Astrocyte (in vitro differentiated cells and primary cell): ENCODE data around the gene KRT80. TPM values are rescaled to one million over a fixed set of nuclear protein-coding genes. Genes with fewer than 3 reads are reported as not detected.

Source experiments
- DNase-seq: peaks from one replicate; pipeline ENCODE4 v3.0.0-alpha.2; 2010; ENCODE audit warnings: low read depth
- FAIRE-seq: peaks from 2 replicates; lab custom pipeline; 2011; peaks lifted over from hg19 to GRCh38; lab: Jason Lieb, UNC
- H2AFZ ChIP-seq: 2 replicates; pipeline ENCODE4 v1.6.0; 2012; ENCODE audit warnings: low read depth, low read length, inconsistent platforms
- H3K27ac ChIP-seq: 2 replicates; pipeline ENCODE4 v1.5.1; 2011; ENCODE audit warnings: low read depth, low read length, inconsistent platforms
- H3K27me3 ChIP-seq: 2 replicates; pipeline ENCODE4 v1.6.0; 2011; ENCODE audit warnings: low read length, inconsistent platforms; ENCODE audit not compliant: insufficient read depth
- H3K36me3 ChIP-seq: 2 replicates; pipeline ENCODE4 v1.5.1; 2011; ENCODE audit warnings: low read length, inconsistent platforms; ENCODE audit not compliant: insufficient read depth
- H3K4me1 ChIP-seq: 2 replicates; pipeline ENCODE4 v1.5.1; 2011; ENCODE audit warnings: low read length, inconsistent platforms; ENCODE audit not compliant: insufficient read depth
- H3K4me2 ChIP-seq: 2 replicates; pipeline ENCODE4 v1.6.0; 2012; ENCODE audit warnings: low read length, inconsistent platforms
- H3K4me3 ChIP-seq: 2 replicates; pipeline ENCODE4 v1.5.1; 2011; ENCODE audit warnings: low read depth, mild to moderate bottlenecking, low read length, inconsistent platforms; ENCODE audit not compliant: insufficient read depth
- H3K79me2 ChIP-seq: 2 replicates; pipeline ENCODE4 v1.6.0; 2012; ENCODE audit warnings: mild to moderate bottlenecking, low read length, inconsistent platforms; ENCODE audit not compliant: insufficient read depth
- H3K9ac ChIP-seq: 2 replicates; pipeline ENCODE4 v1.6.0; 2012; ENCODE audit warnings: mild to moderate bottlenecking, low read length, inconsistent platforms
- H3K9me3 ChIP-seq: 2 replicates; pipeline ENCODE4 v1.5.1; 2012; ENCODE audit warnings: low read depth, mild to moderate bottlenecking, low read length, inconsistent platforms; ENCODE audit not compliant: insufficient read depth
- H4K20me1 ChIP-seq: 2 replicates; pipeline ENCODE4 v1.6.0; 2012; ENCODE audit warnings: low read length, inconsistent platforms; ENCODE audit not compliant: insufficient read depth
- H3K27ac Mint-ChIP-seq: one replicate; pipeline ENCODE4 v1.8.0; 2021; ENCODE audit warnings: mild to moderate bottlenecking, mixed read lengths; ENCODE audit not compliant: unreplicated experiment
- H3K27me3 Mint-ChIP-seq: one replicate; pipeline ENCODE4 v1.8.0; 2021; ENCODE audit warnings: low read depth, mixed read lengths; ENCODE audit not compliant: unreplicated experiment
- H3K36me3 Mint-ChIP-seq: one replicate; pipeline ENCODE4 v1.8.0; 2021; ENCODE audit warnings: low read depth, mixed read lengths; ENCODE audit not compliant: unreplicated experiment
- H3K4me1 Mint-ChIP-seq: one replicate; pipeline ENCODE4 v1.8.0; 2021; ENCODE audit warnings: low read depth, mixed read lengths; ENCODE audit not compliant: unreplicated experiment
- H3K4me3 Mint-ChIP-seq: one replicate; pipeline ENCODE4 v1.8.0; 2021; ENCODE audit warnings: mild to moderate bottlenecking, moderate library complexity, mixed read lengths; ENCODE audit not compliant: unreplicated experiment
- H3K9me3 Mint-ChIP-seq: one replicate; pipeline ENCODE4 v1.8.0; 2021; ENCODE audit warnings: mild to moderate bottlenecking, mixed read lengths; ENCODE audit not compliant: unreplicated experiment
- CTCF ChIP-seq: IDR thresholded peaks from 2 replicates; pipeline ENCODE4 v1.5.1; 2011; ENCODE audit warnings: low read depth, mild to moderate bottlenecking, inconsistent platforms, low read length, moderate library complexity; ENCODE audit not compliant: insufficient read depth
- EZH2 ChIP-seq: IDR thresholded peaks from 2 replicates; pipeline ENCODE4 v1.6.1; 2012; ENCODE audit warnings: mild to moderate bottlenecking, low read length, inconsistent platforms; ENCODE audit not compliant: insufficient read depth
- total RNA-seq: library from RNA; stranded (reverse); gene quantifications from 2 replicates; pipeline ENCODE4 v1.2.1, GENCODE V29; 2021

KRT80 gene
- total RNA-seq, 1 donor from 2014 or later = 3.6 TPM

DNA sequence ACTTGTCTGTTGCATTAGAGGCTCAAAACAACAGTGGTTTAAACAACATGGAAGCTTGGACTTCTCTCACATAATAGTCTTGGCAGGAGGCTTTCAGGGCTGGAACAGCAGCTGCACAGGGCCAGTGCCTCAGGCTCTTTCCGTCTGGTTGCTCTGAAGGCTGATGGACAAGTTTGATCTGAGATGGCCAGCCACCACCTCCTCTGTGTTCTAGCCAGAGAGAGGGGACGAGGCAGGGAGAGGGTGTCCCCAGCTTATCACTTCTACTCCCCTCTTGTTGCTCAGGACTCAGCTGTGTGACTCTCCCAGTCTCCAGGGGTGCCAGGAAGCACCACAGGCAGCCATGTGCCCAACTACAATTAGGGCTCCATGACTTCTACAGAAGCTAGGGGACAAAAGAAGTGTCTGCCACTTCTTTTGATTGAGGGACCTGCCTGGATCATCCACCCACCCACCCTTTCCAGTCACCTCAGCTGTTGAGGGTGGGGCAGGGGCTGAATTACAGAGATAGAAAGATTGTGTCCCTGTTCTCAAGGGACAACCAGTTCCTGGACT is 65.7 kb downstream of the KRT80 start:
- H3K4me1 Mint-ChIP-seq = peaks cover 1% of the 10 kb centered on the region
- H3K36me3 ChIP-seq = no peaks in the 10 kb centered on the region
- H3K27me3 Mint-ChIP-seq = peaks cover 39% of the 10 kb centered on the region
- H3K4me1 ChIP-seq = no peaks in the 10 kb centered on the region
- no peaks in the 10 kb centered on the region for H4K20me1 ChIP-seq
- no peaks in the 10 kb centered on the region for H3K79me2 ChIP-seq
- no peak overlapping the region for H3K27ac ChIP-seq
- H3K4me3 Mint-ChIP-seq = no peak overlapping the region
- DNase-seq (no peak), FAIRE-seq (no peak)
- H2AFZ ChIP-seq = no peak overlapping the region
- no peak overlapping the region for H3K4me3 ChIP-seq
- H3K27me3 ChIP-seq = peaks cover 12% of the 10 kb centered on the region
- H3K27ac Mint-ChIP-seq = no peak overlapping the region
- no peak overlapping the region for H3K4me2 ChIP-seq
- H3K36me3 Mint-ChIP-seq = no peaks in the 10 kb centered on the region
- H3K9me3 Mint-ChIP-seq = no peaks in the 10 kb centered on the region
- no peaks in the 10 kb centered on the region for H3K9me3 ChIP-seq
- TF ChIP-seq EZH2 = no peak
- TF ChIP-seq CTCF = no peak
- H3K9ac ChIP-seq = no peak overlapping the region

- H3K9me3 ChIP-seq = no peaks in the 10 kb centered on the region
- Mint-ChIP-seq H3K36me3 (no peaks in the 10 kb centered on the region), H3K4me1 (peaks cover 1% of the 10 kb centered on the region), H3K27ac (no peak overlapping the region), H3K27me3 (peaks cover 41% of the 10 kb centered on the region), H3K4me3 (no peak overlapping the region), H3K9me3 (no peaks in the 10 kb centered on the region)
- DNase-seq = no peak
- no peak overlapping the region for H3K4me3 ChIP-seq
- H3K79me2 ChIP-seq = no peaks in the 10 kb centered on the region
- FAIRE-seq = no peak
- no peaks in the 10 kb centered on the region for H3K4me1 ChIP-seq
- no peak overlapping the region for H2AFZ ChIP-seq
- no peak overlapping the region for H3K4me2 ChIP-seq
- peaks cover 12% of the 10 kb centered on the region for H3K27me3 ChIP-seq
- no peak for TF ChIP-seq CTCF
- TF ChIP-seq EZH2 = no peak
- H4K20me1 ChIP-seq = no peaks in the 10 kb centered on the region
- H3K27ac ChIP-seq = no peak overlapping the region
- no peaks in the 10 kb centered on the region for H3K36me3 ChIP-seq
- H3K9ac ChIP-seq = no peak overlapping the region
Measured at GRCh38 chr12:52125476-52125900, 66.3 kb downstream of the KRT80 start.

- H3K4me2 ChIP-seq = no peak overlapping the region
Measured at GRCh38 chr12:52123487-52124186, 68.2 kb downstream of the KRT80 start.

More at GRCh38 chr12:52123487-52124186, 68.2 kb downstream of the KRT80 start:
- Histone ChIP-seq H3K9ac (no peak overlapping the region), H3K27me3 (peaks cover 12% of the 10 kb centered on the region), H4K20me1 (no peaks in the 10 kb centered on the region), H3K27ac (no peak overlapping the region), H3K36me3 (no peaks in the 10 kb centered on the region), H2AFZ (no peak overlapping the region), H3K9me3 (no peaks in the 10 kb centered on the region), H3K79me2 (no peaks in the 10 kb centered on the region), H3K4me3 (no peak overlapping the region), H3K4me1 (no peaks in the 10 kb centered on the region)
- no peak for TF ChIP-seq CTCF
- TF ChIP-seq EZH2 = no peak
- H3K9me3 Mint-ChIP-seq = no peaks in the 10 kb centered on the region
- FAIRE-seq (no peak), DNase-seq (no peak)
- no peak overlapping the region for H3K27ac Mint-ChIP-seq
- H3K27me3 Mint-ChIP-seq = peaks cover 45% of the 10 kb centered on the region
- no peak overlapping the region for H3K4me3 Mint-ChIP-seq
- no peaks in the 10 kb centered on the region for H3K36me3 Mint-ChIP-seq
- H3K4me1 Mint-ChIP-seq = peaks cover 1% of the 10 kb centered on the region
